Endothelial cell of umbilical vein (primary cell): Measurements from ENCODE around the gene ACAT2. TPM values are rescaled to one million over a fixed set of nuclear protein-coding genes. Genes with fewer than 3 reads are reported as not detected.
"Not testable (repeated sequence)": the region's sequence is repeated elsewhere in the genome, so short reads cannot be mapped to it uniquely, and the experiment has no call there.

Experiments
- BruUV-seq: library from RNA; stranded (reverse); fragments of 400-500 nt; replicated peaks from 2 replicates; lab custom pipeline; 2021; lab: Mats Ljungman, UMichigan
- CTCF ChIA-PET: fragments of 300-600, 350-600 bp; sonication (Branson Sonifier 250); formaldehyde crosslinking; loops from one replicate; lab custom pipeline; 2021; ENCODE audit warnings: antibody characterized with exemption, inconsistent platforms; lab: Charles Lee
- POLR2A ChIA-PET: fragments of 300-600, 350-600 bp; sonication (Branson Sonifier 250); formaldehyde crosslinking; loops from one replicate; lab custom pipeline; 2021; ENCODE audit warnings: antibody characterized with exemption, inconsistent platforms; lab: Charles Lee
- DNase-seq: peaks from one replicate; pipeline ENCODE4 v3.0.0-alpha.2; 2011; ENCODE audit warnings: low read depth, low spot score
- FAIRE-seq: peaks from 2 replicates; lab custom pipeline; 2011; peaks lifted over from hg19 to GRCh38; lab: Jason Lieb, UNC
- H2AFZ ChIP-seq: 2 replicates; pipeline ENCODE4 v1.6.0; 2012; ENCODE audit warnings: low read depth, low read length, control low read depth, inconsistent platforms
- H3K27ac ChIP-seq: 2 replicates; pipeline ENCODE4 v1.5.1; 2011; ENCODE audit warnings: low read depth, mild to moderate bottlenecking, control low read depth, low read length, moderate library complexity; ENCODE audit not compliant: insufficient read depth
- H3K27me3 ChIP-seq, 2 experiments: 2 replicates each; pipeline versions ENCODE4 v1.6.0 to v1.6.1; 2011; ENCODE audit warnings: low read length in 2 of 2, mixed read lengths in 1 of 2; ENCODE audit not compliant: control insufficient read depth in 2 of 2, insufficient read depth in 2 of 2
- H3K36me3 ChIP-seq, 2 experiments: 2 replicates in 1 of 2; 3 replicates in 1 of 2; pipeline ENCODE4 v1.5.1; 2011; ENCODE audit warnings: low read length in 2 of 2, mild to moderate bottlenecking in 1 of 2, moderate library complexity in 1 of 2; ENCODE audit not compliant: control insufficient read depth in 2 of 2, insufficient read depth in 2 of 2; ENCODE audit errors: extremely low read depth in 1 of 2
- H3K4me1 ChIP-seq: 3 replicates; pipeline ENCODE4 v1.5.1; 2011; ENCODE audit warnings: mild to moderate bottlenecking, low read length; ENCODE audit not compliant: control insufficient read depth, insufficient read depth; ENCODE audit errors: extremely low read depth
- H3K4me2 ChIP-seq: 2 replicates; pipeline ENCODE4 v1.6.1; 2011; ENCODE audit warnings: low read length, control low read depth, mixed read lengths; ENCODE audit not compliant: insufficient read depth
- H3K4me3 ChIP-seq, 3 experiments: fragments of 200-600 bp in 1 of 3; sonication (generic), shearing (Covaris generic) in 1 of 3; replicated peaks in 1 of 3; 2 replicates each; pipeline ENCODE4 v1.5.1; 2011 to 2016; ENCODE audit warnings: control low read depth in 3 of 3, low read length in 3 of 3, mild to moderate bottlenecking in 2 of 3, inconsistent platforms in 1 of 3, low read depth in 1 of 3, moderate library complexity in 1 of 3; ENCODE audit not compliant: insufficient read depth in 1 of 3
- H3K79me2 ChIP-seq: 2 replicates; pipeline ENCODE4 v1.6.0; 2012; ENCODE audit warnings: low read length, inconsistent platforms; ENCODE audit not compliant: control insufficient read depth, insufficient read depth
- H3K9ac ChIP-seq: replicated peaks from 2 replicates; pipeline ENCODE3; 2011; ENCODE audit warnings: low read length, control low read depth; ENCODE audit not compliant: insufficient read depth; ENCODE audit errors: extremely low read depth
- H3K9me1 ChIP-seq: replicated peaks from 3 replicates; pipeline ENCODE4 v1.6.0; 2011; ENCODE audit warnings: mild to moderate bottlenecking, low read length; ENCODE audit not compliant: control insufficient read depth, insufficient read depth; ENCODE audit errors: extremely low read depth
- H3K9me3 ChIP-seq: replicated peaks from 2 replicates; pipeline ENCODE4 v1.5.1; 2012; ENCODE audit warnings: low read length, inconsistent platforms; ENCODE audit not compliant: control insufficient read depth, insufficient read depth
- H4K20me1 ChIP-seq: replicated peaks from 2 replicates; pipeline ENCODE3; 2011; ENCODE audit warnings: mild to moderate bottlenecking, low read length; ENCODE audit not compliant: control insufficient read depth, insufficient read depth; ENCODE audit errors: extremely low read depth
- CTCF ChIP-seq, 2 donors: IDR thresholded peaks; 1 replicate in 1 of 2; 2 replicates in 1 of 2; pipeline ENCODE4 v1.5.1; 2011; ENCODE audit warnings: low read length in 2 of 2, mild to moderate bottlenecking in 2 of 2, moderate library complexity in 2 of 2, control low read depth in 1 of 2, inconsistent platforms in 1 of 2, low read depth in 1 of 2; ENCODE audit not compliant: insufficient read depth in 1 of 2; ENCODE audit errors: extremely low read depth in 1 of 2
- EZH2 ChIP-seq: IDR thresholded peaks from 2 replicates; pipeline ENCODE4 v1.6.1; 2012; ENCODE audit warnings: borderline replicate concordance, low read depth, mild to moderate bottlenecking, moderate library complexity, low read length, inconsistent platforms; ENCODE audit not compliant: severe bottlenecking
- FOS ChIP-seq: IDR thresholded peaks from 2 replicates; pipeline ENCODE4 v1.6.1; 2011; ENCODE audit warnings: mild to moderate bottlenecking, low read length, moderate library complexity, borderline replicate concordance; ENCODE audit not compliant: insufficient read depth
- GATA2 ChIP-seq: IDR thresholded peaks from 2 replicates; pipeline ENCODE4 v1.7.0; 2011; ENCODE audit warnings: low read depth, mild to moderate bottlenecking, moderate library complexity, mixed read lengths, low read length; ENCODE audit not compliant: insufficient read length, insufficient read depth
- JUN ChIP-seq: IDR thresholded peaks from 2 replicates; pipeline ENCODE4 v1.6.1; 2011; ENCODE audit warnings: borderline replicate concordance, low read depth; ENCODE audit not compliant: insufficient read length, insufficient read depth
- MAX ChIP-seq: IDR thresholded peaks from 2 replicates; pipeline ENCODE4 v1.6.1; 2011; ENCODE audit not compliant: insufficient read depth, insufficient read length
- MYC ChIP-seq: IDR thresholded peaks from one replicate; pipeline ENCODE4 v1.6.1; 2011; ENCODE audit warnings: mild to moderate bottlenecking, low read depth, low read length
- POLR2A ChIP-seq: IDR thresholded peaks from 2 replicates; pipeline ENCODE4 v1.6.1; 2012; ENCODE audit warnings: low read depth, mild to moderate bottlenecking, control low read depth, low read length
- POLR2AphosphoS5 ChIP-seq: IDR thresholded peaks from 2 replicates; pipeline ENCODE4 v1.6.1; 2012; ENCODE audit warnings: low read depth, mild to moderate bottlenecking, control low read depth, low read length, moderate library complexity; ENCODE audit not compliant: insufficient read depth
- dilution Hi-C: fragments of 300-500 bp; cut with MboI; formaldehyde crosslinking; loops from one replicate; pipeline ENCODE4 v1.15.0; 2019; ENCODE audit warnings: low sequenced_read_pairs; ENCODE audit not compliant: extremely low pct_ligation_motif_present
- intact Hi-C: fragments of 100-400 bp; cut with micrococcal nuclease; formaldehyde crosslinking; loops from one replicate; pipeline ENCODE4 v1.10.0; 2022
- polyA plus RNA-seq, 4 experiments: library from polyadenylated mRNA; depleted of rRNA in 3 of 4; stranded (reverse) in 3 of 4; unstranded in 1 of 4; fragments of >200 nt; gene quantifications; 2 replicates each; pipeline versions ENCODE4 v1.2.1 to v1.2.3, GENCODE V29; 2011 to 2012; ENCODE audit warnings: missing spikeins in 1 of 4
- total RNA-seq: library from RNA; stranded (reverse); gene quantifications from 2 replicates; pipeline ENCODE4 v1.2.3, GENCODE V29; 2021

ACAT2 gene
- total and polyA plus RNA-seq, 2 donors (not counting 3 experiments of a cell fraction or from before 2014, with no cell fraction given): 44.6 to 114 TPM

- intact Hi-C loops (no loop called here), dilution Hi-C loops (no loop called here)
- Histone ChIP-seq H3K27me3 (no peaks in the 10 kb centered on the region), H3K9me1 (no peaks in the 10 kb centered on the region), H3K27ac (no peak overlapping the region), H2AFZ (no peak overlapping the region), H3K9me3 (no peaks in the 10 kb centered on the region), H3K4me2 (no peak overlapping the region), H3K4me1 (no peaks in the 10 kb centered on the region), H3K79me2 (no peaks in the 10 kb centered on the region), H3K36me3 (no peaks in the 10 kb centered on the region), H4K20me1 (no peaks in the 10 kb centered on the region), H3K9ac (no peak overlapping the region), H3K4me3 (no peak overlapping the region)
- ChIA-PET CTCF (no interaction called here), POLR2A (no interaction called here)
- DNase-seq: no peak
- TF ChIP-seq EZH2 (no peak), POLR2A (no peak), JUN (no peak), CTCF (IDR thresholded peaks at IDR 0.05; ENCODE audit: extremely low read depth in 1 of 2, insufficient read depth in 1 of 2, low read depth in 1 of 2, low read length in 2 of 2) (no peak), MYC (no peak), GATA2 (no peak), MAX (no peak), POLR2AphosphoS5 (no peak), FOS (no peak)
- no TSS peak for BruUV-seq
- FAIRE-seq: no peak
Measured at GRCh38 chr6:159815410-159815809, 53.6 kb downstream of the ACAT2 start.

- H3K27ac ChIP-seq, H3K79me2 ChIP-seq, H4K20me1 ChIP-seq, POLR2A ChIA-PET, H3K4me1 ChIP-seq, BruUV-seq, H3K4me3 ChIP-seq, H3K9me1 ChIP-seq, H3K9me3 ChIP-seq, DNase-seq, H2AFZ ChIP-seq, intact Hi-C loops, H3K4me2 ChIP-seq, dilution Hi-C loops, CTCF ChIA-PET, H3K36me3 ChIP-seq, H3K9ac ChIP-seq, H3K27me3 ChIP-seq, FAIRE-seq: not testable (repeated sequence)
Measured at GRCh38 chr6:159816775-159817174, 54.9 kb downstream of the ACAT2 start.
